NOMO-1 treated with DMSO at 0.1 percent for 48 hours (cell line): ENCODE measurements around the gene RBP3.

ENCODE experiments used
- DNase-seq: peaks from one replicate; lab custom pipeline; 2025; ENCODE audit not compliant: unreplicated experiment; lab: John Stamatoyannopoulos, UW

The RBP3 gene

DNA sequence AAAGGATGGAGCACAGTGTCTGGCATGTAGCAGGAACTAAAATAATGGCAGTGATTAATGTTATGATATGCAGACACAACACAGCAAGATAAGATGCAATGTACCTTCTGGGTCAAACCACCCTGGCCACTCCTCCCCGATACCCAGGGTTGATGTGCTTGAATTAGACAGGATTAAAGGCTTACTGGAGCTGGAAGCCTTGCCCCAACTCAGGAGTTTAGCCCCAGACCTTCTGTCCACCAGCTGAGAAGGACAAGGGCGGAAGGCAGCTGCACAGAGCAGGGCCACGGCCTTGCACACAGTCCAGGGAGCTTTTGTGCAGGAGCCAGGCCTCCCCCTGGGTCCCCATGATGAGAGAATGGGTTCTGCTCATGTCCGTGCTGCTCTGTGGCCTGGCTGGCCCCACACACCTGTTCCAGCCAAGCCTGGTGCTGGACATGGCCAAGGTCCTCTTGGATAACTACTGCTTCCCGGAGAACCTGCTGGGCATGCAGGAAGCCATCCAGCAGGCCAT lies at the start of gene RBP3:
RBP3 (plus strand) TSS at position 226 of the 514 bp plus-strand sequence; CDS start at position 348, 122 bp downstream.
- no peak for DNase-seq

DNA sequence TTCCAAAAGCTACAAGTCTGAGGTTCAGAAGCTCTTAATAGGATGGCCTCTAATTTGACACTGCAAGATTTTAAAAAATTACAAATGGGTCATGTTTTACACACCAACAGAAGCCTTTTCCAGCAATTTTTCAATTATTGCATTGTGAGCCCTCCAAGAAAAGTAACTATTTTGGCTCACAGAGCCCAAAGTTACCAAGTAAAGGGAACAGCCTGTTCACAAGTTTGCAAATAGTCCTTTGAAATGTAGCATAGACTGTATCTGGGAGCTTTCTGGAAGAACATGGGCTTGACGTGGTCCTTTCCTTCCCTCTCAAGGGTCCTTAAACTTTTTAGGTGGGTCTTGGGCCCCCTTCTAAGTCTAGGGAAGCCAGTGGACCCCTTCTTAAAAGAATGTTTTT lies 49.4 kb upstream of the RBP3 start:
- no peak for DNase-seq

DNA sequence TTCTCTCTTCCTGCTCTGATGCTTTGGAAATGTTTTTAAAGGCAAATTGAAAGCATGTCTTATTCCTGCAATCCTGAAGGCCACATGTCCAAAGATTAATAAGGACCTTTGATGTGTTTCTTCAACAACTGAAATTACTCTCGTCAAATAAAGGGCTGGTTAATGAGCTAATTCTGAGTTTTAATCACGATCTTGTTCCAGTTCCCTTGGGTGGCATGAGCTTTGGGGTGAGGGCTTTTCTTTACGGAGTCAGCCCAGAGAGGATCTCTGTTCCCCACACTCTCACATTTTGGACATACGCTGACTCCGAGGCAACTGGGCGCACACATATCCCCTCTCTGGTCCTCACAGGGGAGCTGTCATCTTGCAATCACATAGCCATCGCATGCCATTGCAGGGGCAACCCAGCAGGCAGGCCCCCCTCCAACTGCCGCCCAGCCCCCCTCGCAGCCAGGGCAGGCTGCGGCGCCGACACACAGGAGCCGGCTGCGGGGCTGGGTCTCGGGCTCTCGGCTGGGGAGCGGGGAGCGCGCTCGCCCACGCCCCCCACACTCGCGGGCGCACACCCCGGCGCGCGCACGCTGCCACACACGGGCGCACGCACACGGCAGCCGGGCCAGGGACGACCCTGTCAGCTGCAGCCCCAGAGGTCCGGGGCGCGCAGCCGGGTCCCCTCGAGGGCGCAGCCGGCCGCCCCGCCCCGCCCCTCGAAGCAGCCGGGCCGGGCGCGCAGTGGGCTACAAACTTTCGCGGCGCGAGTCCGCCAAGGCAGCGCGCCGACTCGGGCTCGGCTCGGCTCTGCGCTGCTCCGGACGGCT lies 48.3 kb upstream of the RBP3 start, which contains the start of gene GDF10:
GDF10 (plus strand) TSS at position 587 of the 818 bp plus-strand sequence. CDS start 455 bp downstream, outside the sequence.
- no peak for DNase-seq

DNA sequence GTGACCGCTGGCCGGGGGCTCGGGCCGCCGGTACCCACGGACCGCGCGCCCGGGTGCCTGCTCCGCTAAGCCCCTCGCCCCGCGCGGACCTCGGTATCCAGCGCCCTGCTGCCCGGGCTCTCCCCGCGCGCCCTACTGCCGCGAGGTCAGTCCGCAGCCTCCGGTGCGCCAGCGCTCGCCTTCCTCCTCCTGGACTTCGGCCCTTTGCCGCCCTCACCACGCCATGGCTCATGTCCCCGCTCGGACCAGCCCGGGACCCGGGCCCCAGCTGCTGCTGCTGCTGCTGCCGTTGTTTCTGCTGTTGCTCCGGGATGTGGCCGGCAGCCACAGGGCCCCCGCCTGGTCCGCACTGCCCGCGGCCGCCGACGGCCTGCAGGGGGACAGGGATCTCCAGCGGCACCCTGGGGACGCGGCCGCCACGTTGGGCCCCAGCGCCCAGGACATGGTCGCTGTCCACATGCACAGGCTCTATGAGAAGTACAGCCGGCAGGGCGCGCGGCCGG lies 47.7 kb upstream of the RBP3 start:
- DNase-seq = no peak

DNA sequence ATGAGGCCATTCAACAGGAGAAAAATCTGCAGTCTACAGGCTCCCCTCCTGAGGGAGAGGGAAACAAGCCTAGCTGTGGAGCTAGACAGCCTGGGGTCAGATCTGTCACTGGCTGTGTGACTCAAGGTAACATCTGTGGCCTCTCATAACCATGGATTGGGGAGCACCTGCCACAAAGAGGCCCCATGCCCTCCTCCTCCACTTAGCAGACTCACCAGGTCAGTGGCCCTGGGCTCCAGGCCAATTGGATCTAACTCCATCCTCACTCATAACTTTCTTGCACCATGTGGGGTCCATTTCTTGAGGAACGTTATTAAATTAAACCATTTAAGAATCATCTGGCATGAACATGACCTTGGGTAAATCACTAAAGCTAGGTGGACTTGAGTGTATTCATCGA lies 46.3 kb upstream of the RBP3 start:
- DNase-seq = no peak

DNA sequence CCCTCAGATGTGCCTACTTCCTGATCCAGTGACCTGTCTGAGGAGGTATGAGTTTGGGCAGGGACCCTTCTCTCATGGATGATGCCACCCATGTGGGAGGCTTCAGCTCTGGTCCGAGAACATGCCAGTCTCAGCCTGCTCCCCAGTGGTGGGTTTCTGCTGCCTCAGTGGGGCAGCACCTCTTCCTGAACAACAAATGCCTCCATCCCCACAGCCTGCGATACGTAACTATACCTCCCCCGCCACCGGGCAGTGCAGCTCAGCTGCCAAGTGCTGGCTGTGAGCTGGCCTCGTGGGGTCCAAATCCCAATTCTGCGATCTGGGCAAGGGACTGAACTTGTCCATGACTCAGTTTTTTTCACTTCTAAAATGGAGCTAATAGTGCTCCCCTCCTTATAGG lies 45.1 kb upstream of the RBP3 start:
- no peak for DNase-seq

DNA sequence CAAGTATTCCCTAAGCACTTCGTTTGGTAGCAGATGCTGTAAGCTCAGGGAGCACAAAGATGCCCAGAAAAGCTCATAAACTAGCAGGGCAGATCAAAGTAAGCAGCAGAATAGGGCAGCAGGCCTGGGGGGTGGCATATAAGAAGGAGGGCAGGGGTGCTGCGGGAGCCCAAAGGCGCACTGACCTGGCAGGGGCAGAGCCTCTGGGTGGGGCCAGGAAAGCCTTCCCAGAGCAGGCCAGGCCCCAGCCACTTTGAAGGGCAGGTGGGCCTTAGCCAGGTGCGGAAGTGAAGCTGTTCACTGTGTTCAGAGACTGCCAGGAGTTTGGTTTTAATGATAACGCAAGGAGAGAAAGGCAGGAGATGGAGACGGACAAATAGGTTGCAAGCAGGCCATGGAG lies 44.3 kb upstream of the RBP3 start:
- DNase-seq = no peak

DNA sequence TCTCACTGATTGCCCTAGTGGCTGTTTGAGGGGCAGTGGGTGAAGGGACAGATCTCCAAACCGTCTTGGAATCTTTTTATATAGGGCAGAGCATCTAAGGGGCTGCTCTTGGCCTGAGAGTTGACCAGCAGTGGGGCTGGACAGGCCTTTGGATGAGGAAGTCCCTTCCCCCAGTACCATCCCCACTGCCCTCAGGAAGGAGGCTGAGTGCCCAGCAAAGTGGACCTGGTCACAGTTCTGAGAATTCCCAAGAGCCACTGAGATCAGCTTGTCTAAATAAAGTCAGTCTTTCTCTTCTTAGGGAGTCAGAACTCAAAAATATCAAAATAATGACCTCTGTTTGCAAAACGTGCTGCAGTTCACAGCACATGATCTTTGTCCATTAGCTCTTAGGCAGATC lies 42.6 kb upstream of the RBP3 start:
- no peak for DNase-seq

DNA sequence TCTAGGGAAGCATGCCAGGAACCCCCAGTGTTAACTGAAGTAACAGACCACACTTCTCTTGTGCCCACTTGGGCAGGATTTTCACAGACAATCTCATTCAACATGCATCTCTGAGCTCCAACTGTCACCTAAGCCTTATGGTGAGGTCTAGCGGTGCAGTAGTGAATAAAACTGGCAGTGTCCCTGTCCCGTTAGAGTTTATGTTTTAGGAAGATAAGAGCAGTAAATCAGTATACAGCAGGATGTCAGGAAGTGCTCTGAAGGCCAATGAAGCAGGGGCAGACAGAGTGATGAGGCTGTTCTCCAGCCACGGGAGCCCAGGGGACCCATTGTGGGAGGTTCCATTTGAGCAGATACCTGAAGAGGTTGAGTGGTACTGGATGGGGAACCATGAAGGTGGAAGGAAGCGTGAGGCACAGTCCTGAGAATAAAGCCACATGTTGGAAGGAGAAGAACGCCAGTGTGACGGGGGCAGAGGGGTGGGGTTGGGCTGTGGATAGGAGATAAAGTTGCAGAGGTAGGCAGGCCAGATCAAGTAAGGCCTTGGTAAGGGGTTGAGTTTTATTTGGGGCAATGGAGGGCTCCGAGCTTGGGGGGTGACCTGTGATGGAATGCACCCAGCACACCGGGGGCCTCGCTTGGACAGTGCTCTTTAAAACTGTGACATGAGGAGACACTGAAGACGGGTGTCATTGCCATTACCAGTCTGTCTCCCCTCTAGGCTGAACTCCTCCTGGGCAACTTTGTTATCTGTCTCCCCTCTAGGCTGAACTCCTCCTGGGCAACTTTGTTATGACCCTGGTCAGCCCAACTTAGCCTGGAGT lies 41.6 kb upstream of the RBP3 start:
- no peak for DNase-seq

DNA sequence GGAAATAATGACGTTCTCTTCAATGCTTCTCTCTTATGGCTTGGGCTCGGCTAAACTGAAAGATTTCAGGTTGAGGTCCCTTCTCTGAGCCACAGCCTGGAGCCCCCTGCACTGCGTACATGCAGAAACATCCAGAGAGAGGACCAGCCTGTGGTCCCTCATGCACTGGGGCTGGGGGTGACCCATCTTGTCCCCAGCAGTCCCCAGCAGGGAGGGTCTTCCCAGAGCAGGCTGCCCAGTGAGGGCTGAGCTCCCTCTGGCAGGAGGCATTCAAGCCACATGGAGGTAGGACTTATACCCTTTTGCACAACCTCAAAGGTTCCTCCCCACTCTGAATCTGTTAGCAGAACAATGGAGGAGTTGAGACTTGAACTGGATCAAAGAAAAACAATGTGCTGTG lies 40.8 kb upstream of the RBP3 start:
- no peak for DNase-seq

DNA sequence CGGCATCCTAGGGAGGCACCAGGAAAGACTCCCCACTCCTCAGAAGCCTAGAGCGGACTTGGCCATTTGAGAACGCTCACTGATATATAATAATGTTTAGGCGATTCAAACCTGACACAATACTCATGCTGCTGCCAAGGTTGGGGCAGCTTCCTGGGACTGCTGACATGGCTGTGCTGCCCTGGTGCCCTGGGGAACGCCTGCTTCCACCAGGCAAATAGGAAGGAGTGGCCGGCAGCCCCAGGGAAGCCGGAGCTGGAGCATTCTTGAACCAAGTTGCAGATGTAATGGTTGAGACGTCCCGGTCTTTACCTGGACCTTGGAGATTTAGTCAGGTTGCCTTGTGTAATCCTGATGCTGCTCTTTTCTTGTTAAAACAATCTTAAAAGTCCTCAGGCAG lies 39.4 kb upstream of the RBP3 start:
- DNase-seq = no peak

DNA sequence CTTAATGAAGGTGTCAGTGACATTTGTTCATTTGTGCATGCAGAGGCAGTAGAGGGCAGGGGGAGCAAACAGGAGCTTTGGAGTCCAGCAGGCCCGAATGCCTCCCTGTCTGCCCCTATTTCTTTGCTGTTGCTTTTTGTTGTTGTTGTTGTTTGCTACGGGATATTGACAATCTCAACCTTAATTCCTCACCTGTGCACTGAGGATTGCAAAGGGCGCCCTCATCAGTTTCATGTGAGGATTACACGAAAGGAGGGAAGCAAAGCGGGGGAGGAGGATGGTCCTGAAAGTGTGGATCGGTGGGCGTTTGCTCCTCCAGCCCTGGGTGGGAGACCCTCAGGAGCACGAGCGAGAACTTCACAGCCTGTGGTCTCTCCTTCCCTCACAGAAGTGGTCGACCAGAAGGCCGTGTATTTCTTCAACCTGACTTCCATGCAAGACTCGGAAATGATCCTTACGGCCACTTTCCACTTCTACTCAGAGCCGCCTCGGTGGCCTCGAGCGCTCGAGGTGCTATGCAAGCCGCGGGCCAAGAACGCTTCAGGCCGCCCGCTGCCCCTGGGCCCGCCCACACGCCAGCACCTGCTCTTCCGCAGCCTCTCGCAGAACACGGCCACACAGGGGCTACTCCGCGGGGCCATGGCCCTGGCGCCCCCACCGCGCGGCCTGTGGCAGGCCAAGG lies 38.6 kb upstream of the RBP3 start:
- DNase-seq = no peak

DNA sequence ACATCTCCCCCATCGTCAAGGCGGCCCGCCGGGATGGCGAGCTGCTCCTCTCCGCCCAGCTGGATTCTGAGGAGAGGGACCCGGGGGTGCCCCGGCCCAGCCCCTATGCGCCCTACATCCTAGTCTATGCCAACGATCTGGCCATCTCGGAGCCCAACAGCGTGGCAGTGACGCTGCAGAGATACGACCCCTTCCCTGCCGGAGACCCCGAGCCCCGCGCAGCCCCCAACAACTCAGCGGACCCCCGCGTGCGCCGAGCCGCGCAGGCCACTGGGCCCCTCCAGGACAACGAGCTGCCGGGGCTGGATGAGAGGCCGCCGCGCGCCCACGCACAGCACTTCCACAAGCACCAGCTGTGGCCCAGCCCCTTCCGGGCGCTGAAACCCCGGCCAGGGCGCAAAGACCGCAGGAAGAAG lies 38.1 kb upstream of the RBP3 start:
- no peak for DNase-seq

DNA sequence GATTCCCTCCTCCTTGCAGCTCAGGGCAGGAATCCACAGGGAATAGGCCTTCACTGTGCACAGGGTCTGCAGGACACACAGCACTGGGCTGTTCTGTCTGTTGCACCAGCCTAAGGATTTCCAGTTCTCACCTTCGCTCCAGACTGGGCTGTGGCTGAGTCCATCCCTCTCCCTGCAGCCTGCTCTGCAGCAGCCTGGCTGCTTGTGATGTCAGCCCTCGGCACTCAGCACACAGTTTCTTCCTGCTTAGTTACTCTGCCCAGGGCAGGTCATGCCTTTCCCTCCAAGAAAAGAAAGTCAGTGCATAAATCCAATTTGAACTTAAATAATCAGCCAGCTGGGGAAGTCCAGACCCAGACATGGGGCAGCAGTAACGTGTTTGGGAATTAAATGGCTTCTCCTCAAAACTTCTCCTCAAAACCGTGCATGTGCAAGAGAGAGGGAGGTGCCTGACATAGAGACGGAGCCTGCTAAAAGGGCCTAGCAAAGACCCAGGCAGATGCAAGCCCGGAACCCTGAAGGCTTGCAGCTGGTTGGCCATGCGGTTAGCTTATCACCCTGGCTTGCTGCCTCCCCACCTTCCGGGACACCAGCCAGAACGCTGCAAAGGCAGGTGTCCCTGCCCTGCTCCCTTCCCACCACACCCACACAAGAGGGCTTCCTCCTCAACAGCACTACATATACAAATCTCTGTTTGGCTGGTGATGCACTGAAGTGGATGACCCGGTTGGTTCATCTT lies 36.8 kb upstream of the RBP3 start:
- no peak for DNase-seq

DNA sequence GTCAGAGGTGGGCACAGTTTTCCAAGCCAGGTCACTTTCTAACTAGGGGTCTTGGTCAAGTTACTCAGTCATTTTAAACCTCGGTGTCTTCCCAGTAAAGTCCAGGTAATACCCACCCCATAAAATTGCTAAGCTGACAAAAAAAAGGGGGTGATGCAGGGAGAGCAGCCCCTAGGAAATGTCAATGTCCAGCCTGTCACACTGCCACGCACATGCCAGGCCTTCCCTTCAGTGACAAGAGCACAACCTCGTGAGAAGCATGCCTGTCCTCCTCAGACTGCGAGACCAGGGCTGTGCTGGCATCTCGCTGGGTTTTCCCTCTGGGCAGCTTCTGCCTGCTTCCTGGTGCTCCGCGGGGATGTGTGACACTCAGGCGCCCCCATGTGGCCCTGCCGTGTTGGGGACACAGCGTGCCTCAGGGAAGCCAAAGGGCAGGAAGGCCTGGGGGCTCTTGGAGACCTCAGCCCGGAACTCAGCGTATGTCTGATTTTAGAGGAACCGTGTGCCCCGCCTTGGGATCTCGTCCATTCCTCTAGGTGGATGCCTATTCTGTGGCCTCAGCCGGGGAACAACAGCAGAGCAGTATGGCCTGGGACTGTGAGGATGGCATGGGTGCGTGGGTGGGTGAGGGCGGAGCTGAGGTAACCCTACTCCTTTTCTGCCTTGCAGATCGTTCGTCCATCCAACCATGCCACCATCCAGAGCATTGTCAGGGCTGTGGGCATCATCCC lies 36.1 kb upstream of the RBP3 start:
- DNase-seq = peak; percentile 71

DNA sequence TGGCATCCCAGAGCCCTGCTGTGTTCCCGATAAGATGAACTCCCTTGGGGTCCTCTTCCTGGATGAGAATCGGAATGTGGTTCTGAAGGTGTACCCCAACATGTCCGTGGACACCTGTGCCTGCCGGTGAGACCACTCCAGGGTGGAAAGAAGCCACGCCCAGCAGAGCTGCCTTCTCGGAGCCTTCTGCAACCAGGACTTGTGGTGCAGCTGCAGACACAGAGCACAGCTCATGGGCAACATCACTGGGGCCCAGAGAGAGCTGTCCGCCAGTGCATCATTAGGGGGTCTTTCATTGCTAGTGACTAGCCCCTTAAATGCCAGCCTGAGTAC lies 35.5 kb upstream of the RBP3 start:
- DNase-seq = no peak

DNA sequence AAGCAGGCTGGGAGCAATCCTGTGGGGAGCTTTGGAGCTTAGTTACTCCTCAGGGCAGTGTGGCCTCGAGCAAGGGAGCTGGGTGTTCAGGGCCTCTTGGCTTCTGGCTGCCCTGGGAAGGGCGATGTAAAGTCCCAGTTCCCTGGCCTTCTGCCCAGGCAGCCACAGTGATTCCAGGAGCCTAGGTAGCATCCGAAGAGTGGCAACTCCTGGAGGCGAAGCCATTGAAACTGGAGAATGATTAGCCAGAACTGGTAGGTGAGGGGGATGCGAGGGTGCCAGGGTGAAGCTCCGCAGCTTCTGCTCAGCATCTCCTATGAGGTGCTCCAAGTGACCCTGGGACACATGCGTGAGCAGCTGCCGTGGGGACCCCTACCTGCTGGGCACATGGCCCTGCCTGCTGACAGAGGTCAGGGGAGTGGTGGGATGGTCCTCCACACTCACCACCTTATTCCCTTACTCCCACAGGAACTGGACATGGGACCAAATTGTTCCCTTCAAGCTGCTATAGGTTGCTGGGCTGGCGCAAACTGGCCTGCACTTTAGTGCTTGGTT lies 33.7 kb upstream of the RBP3 start:
- no peak for DNase-seq

DNA sequence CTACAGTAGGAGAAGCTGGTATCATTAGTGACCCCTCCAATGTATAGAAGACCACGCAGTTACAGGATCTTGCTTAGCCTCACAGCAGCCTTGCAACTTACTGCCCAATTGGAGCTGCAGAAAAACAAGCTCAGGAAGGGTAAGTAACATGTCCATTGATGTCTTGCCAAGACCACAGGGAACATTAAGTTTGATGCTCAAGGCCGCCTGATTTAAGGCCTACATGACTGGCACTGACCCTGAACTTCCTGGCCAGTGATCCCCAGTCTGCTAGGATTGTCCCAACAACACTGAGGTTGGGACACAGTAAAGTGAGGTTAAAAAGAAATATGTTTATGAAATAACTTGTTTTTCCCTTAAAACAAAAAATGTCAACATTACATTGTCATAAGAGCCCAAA lies 32.7 kb upstream of the RBP3 start:
- DNase-seq = no peak

DNA sequence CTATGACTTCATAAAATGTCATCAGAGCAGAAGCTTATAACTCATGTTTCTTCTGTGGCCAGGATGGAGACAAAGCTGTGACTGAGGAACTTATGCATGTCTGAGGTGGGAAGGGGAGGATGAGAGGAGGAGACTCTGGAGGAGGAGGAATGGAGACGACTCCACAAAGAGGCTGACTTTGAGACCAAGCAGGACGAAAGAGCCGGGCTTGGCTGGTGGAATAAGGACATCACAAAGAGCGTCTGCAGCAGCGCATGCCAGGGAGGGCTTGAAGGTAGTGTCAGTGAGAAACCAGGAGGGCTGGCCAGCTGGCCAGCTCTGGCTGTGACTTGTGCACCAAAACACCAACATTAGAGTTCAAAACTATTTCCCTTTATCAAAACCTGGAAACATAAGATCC lies 32.0 kb upstream of the RBP3 start:
- no peak for DNase-seq

DNA sequence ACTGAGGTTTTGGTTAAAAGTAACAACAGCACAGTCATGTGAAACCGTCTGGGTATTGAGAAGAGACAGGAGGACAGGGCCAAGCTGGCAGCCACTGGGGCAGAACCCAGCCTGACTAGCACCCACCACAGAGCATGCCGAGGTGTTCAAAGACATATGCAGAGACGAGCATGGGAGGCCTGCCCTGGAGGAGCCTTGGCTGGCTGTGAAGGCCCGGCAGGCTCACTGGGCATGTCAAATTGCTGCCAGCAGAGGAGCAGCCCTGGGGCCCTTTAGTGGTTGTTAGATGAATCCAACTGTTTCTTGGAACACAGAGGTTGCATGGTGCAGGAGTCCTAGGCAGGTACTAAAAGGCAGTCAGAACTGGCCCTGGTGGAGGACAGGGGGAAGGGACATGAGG lies 30.9 kb upstream of the RBP3 start:
- DNase-seq = no peak
